SK-N-SH (cell line): Measurements from ENCODE around the gene TPSG1. TPM values are rescaled to one million over a fixed set of nuclear protein-coding genes. Genes with fewer than 3 reads are reported as not detected.

ENCODE experiments used
- CTCF ChIA-PET: fragments of 300-600, 350-600 bp; formaldehyde crosslinking; extraction: SDS; loops from one replicate; lab custom pipeline; 2021; lab: Yijun Ruan, JAX
- POLR2A ChIA-PET: fragments of 350-600 bp; sonication (Branson Sonifier 250); formaldehyde crosslinking; extraction: SDS; loops from one replicate; lab custom pipeline; 2020; ENCODE audit warnings: antibody characterized with exemption, inconsistent platforms; lab: Yijun Ruan, JAX
- DNase-seq: peaks from one replicate; pipeline ENCODE4 v3.0.0; 2012
- H2AFZ ChIP-seq: fragments of 200-600 bp; sonication (generic); 2 replicates; pipeline ENCODE4 v1.8.1; 2016; ENCODE audit warnings: antibody characterized with exemption, mild to moderate bottlenecking, low read depth
- H3F3A ChIP-seq: fragments of 200-600 bp; sonication (generic); replicated peaks from 2 replicates; pipeline ENCODE3; 2016; ENCODE audit warnings: antibody characterized with exemption, mild to moderate bottlenecking; ENCODE audit not compliant: insufficient read depth
- H3K27ac ChIP-seq, 2 experiments: fragments of 200-500 bp in 1 of 2; fragments of 200-600 bp in 1 of 2; sonication (Bioruptor generic) in 1 of 2; sonication (generic), shearing (Covaris generic) in 1 of 2; 2 replicates each; pipeline versions ENCODE4 v1.5.1 to v1.6.1; 2014 to 2016; ENCODE audit warnings: low read depth in 2 of 2, inconsistent platforms in 1 of 2, low read length in 1 of 2, mild to moderate bottlenecking in 1 of 2, mixed read lengths in 1 of 2
- H3K27me3 ChIP-seq: fragments of 200-600 bp; sonication (generic), shearing (Covaris generic); 2 replicates; pipeline ENCODE4 v1.6.1; 2016; ENCODE audit warnings: mixed run types; ENCODE audit not compliant: insufficient read depth
- H3K36me3 ChIP-seq, 2 experiments: fragments of 200-500 bp in 1 of 2; fragments of 200-600 bp in 1 of 2; sonication (Bioruptor generic) in 1 of 2; sonication (generic) in 1 of 2; replicated peaks in 1 of 2; 2 replicates each; pipeline versions ENCODE3 to v1.5.1; 2014 to 2016; ENCODE audit warnings: low read length in 1 of 2, mild to moderate bottlenecking in 1 of 2; ENCODE audit not compliant: insufficient read depth in 2 of 2, control insufficient read depth in 1 of 2
- H3K4me1 ChIP-seq, 2 experiments: fragments of 200-500 bp in 1 of 2; fragments of 200-600 bp in 1 of 2; sonication (Bioruptor generic) in 1 of 2; sonication (generic), shearing (Covaris generic) in 1 of 2; 2 replicates each; pipeline versions ENCODE4 v1.5.1 to v1.6.1; 2014 to 2016; ENCODE audit warnings: low read depth in 1 of 2, low read length in 1 of 2, mixed run types in 1 of 2; ENCODE audit not compliant: insufficient read depth in 2 of 2, control insufficient read depth in 1 of 2
- H3K4me2 ChIP-seq: fragments of 200-600 bp; sonication (generic), shearing (Covaris generic); 2 replicates; pipeline ENCODE4 v1.6.1; 2017; ENCODE audit warnings: mixed run types
- H3K4me3 ChIP-seq, 2 experiments: fragments of 200-500 bp in 1 of 2; fragments of 200-600 bp in 1 of 2; sonication (Bioruptor generic) in 1 of 2; sonication (generic), shearing (Covaris generic) in 1 of 2; 2 replicates each; pipeline versions ENCODE4 v1.5.1 to v1.8.1; 2014 to 2016; ENCODE audit warnings: low read depth in 2 of 2, inconsistent platforms in 1 of 2, low read length in 1 of 2, mild to moderate bottlenecking in 1 of 2, mixed read lengths in 1 of 2, moderate library complexity in 1 of 2
- H3K79me2 ChIP-seq: fragments of 200-600 bp; sonication (generic); 2 replicates; pipeline ENCODE4 v1.8.1; 2017; ENCODE audit warnings: mild to moderate bottlenecking; ENCODE audit not compliant: insufficient read depth
- H3K9ac ChIP-seq: fragments of 200-600 bp; sonication (generic); 2 replicates; pipeline ENCODE4 v1.6.1; 2017; ENCODE audit warnings: mixed run types
- H3K9me2 ChIP-seq: fragments of 200-600 bp; sonication (generic); 2 replicates; pipeline ENCODE4 v1.6.1; 2017; ENCODE audit warnings: mixed run types
- H3K9me3 ChIP-seq: fragments of 200-600 bp; sonication (generic); 2 replicates; pipeline ENCODE4 v1.6.1; 2017; ENCODE audit warnings: mixed run types, mild to moderate bottlenecking, moderate library complexity
- H4K20me1 ChIP-seq: fragments of 200-600 bp; sonication (generic); 2 replicates; pipeline ENCODE4 v1.6.1; 2017; ENCODE audit warnings: mild to moderate bottlenecking, mixed run types; ENCODE audit not compliant: insufficient read depth
- ELF1 ChIP-seq: IDR thresholded peaks from 2 replicates; pipeline ENCODE4 v1.4.0; 2012
- EZH2phosphoT487 ChIP-seq: fragments of 200-600 bp; sonication (generic); IDR thresholded peaks from 2 replicates; pipeline ENCODE4 v1.6.1; 2017; ENCODE audit warnings: low read depth, mixed run types, mild to moderate bottlenecking, antibody characterized with exemption, moderate library complexity, borderline replicate concordance
- FOSL2 ChIP-seq: IDR thresholded peaks from 2 replicates; pipeline ENCODE4 v1.4.0; 2012; ENCODE audit warnings: low read depth, mild to moderate bottlenecking, moderate library complexity, borderline replicate concordance
- IRF3 ChIP-seq: fragments of 150-350 bp; IDR thresholded peaks from 2 replicates; pipeline ENCODE4 v1.6.1; 2016; ENCODE audit warnings: mild to moderate bottlenecking, low read depth, low read length
- JUND ChIP-seq: IDR thresholded peaks from 2 replicates; pipeline ENCODE4 v1.4.0; 2012
- MAX ChIP-seq: IDR thresholded peaks from 2 replicates; pipeline ENCODE4 v1.4.0; 2012; ENCODE audit warnings: low read depth
- NFIC ChIP-seq: IDR thresholded peaks from 2 replicates; pipeline ENCODE4 v1.4.0; 2012; ENCODE audit warnings: borderline replicate concordance
- RCOR1 ChIP-seq: fragments of 150-350 bp; IDR thresholded peaks from 2 replicates; pipeline ENCODE4 v1.6.1; 2017; ENCODE audit warnings: antibody characterized with exemption, low read length
- SIN3A ChIP-seq: IDR thresholded peaks from 2 replicates; pipeline ENCODE4 v1.6.1; 2012; ENCODE audit warnings: low read depth, mild to moderate bottlenecking, low read length, moderate library complexity, borderline replicate concordance
- SMC3 ChIP-seq: IDR thresholded peaks from 2 replicates; pipeline ENCODE4 v1.6.1; 2012; ENCODE audit warnings: low read depth, low read length, improper control_type of control experiment
- TEAD4 ChIP-seq: IDR thresholded peaks from 2 replicates; pipeline ENCODE4 v1.4.0; 2012; ENCODE audit warnings: mild to moderate bottlenecking, borderline replicate concordance; ENCODE audit not compliant: insufficient read depth
- YY1 ChIP-seq: IDR thresholded peaks from 2 replicates; pipeline ENCODE4 v1.4.0; 2012; ENCODE audit warnings: low read depth, mild to moderate bottlenecking
- ZBTB33 ChIP-seq: IDR thresholded peaks from 2 replicates; pipeline ENCODE4 v1.4.0; 2012; ENCODE audit warnings: low read depth, borderline replicate concordance
- WGBS: methylation state at CpG from one replicate; pipeline ENCODE4 v1.1.6; 2017; ENCODE audit warnings: low lambda C conversion rate; 5-methylcytosine and 5-hydroxymethylcytosine counted together
- polyA plus RNA-seq, 3 experiments: library from polyadenylated mRNA; depleted of rRNA; stranded (reverse); fragments of >200 nt; gene quantifications; 2 replicates each; pipeline ENCODE4 v1.2.3, GENCODE V29; 2012

The TPSG1 gene
- polyA plus RNA-seq, 1 of the 3 experiments (the other 2 are of a cell fraction) = not detected

GRCh38 chr16:1218930-1219611 lies 6.0 kb downstream of the TPSG1 start:
- H3K36me3 ChIP-seq = no peaks in the 10 kb centered on the region
- TF ChIP-seq FOSL2 = no peak
- TF ChIP-seq IRF3 = no peak
- TF ChIP-seq ZBTB33 = no peak
- no peak for TF ChIP-seq RCOR1
- TF ChIP-seq TEAD4 = no peak
- TF ChIP-seq YY1 = no peak
- no peak for TF ChIP-seq ELF1
- no peak for TF ChIP-seq SMC3
- no peak for TF ChIP-seq JUND
- no peak for TF ChIP-seq SIN3A
- no peak for TF ChIP-seq MAX
- TF ChIP-seq NFIC = no peak
- no peak for TF ChIP-seq EZH2phosphoT487
- TF ChIP-seq, all 33 proteins: peak for 0
- H3K27ac ChIP-seq = no peak overlapping the region
- H3K4me2 ChIP-seq = no peak overlapping the region
- peaks cover 99% of the 10 kb centered on the region for H3K27me3 ChIP-seq
- H3K4me1 ChIP-seq = no peaks in the 10 kb centered on the region
- no peaks in the 10 kb centered on the region for H3K9me3 ChIP-seq
- no peaks in the 10 kb centered on the region for H3F3A ChIP-seq
- POLR2A ChIA-PET = interaction anchor here (1.2 kb wide), 1 partner anchor 431 kb away, joined by 3 read pairs; the partner anchor contains the start of genes CHTF18 and RPUSD1
- no peak for DNase-seq
- CTCF ChIA-PET = interaction anchor here (1.1 to 1.9 kb wide), 3 partner anchors 10 to 529 kb away, joined by 3 to 5 read pairs (median 4); no protein-coding TSS in a partner anchor
- H3K9ac ChIP-seq = no peak overlapping the region
- 25% methylated on average over 23 of the region's 24 CpGs for WGBS
- H3K4me3 ChIP-seq = no peak overlapping the region
- no peaks in the 10 kb centered on the region for H3K79me2 ChIP-seq
- 0 out of 2 replicates have a peak, but pooled peaks cover 8% of the 10 kb centered on the region for H4K20me1 ChIP-seq
- no peaks in the 10 kb centered on the region for H3K9me2 ChIP-seq
- H2AFZ ChIP-seq = no peak overlapping the region
